T1000 (cell line): Measurements from ENCODE around the gene TMEM132C.

Experiments
- DNase-seq: peaks from one replicate; lab custom pipeline; 2025; ENCODE audit warnings: mixed read lengths; lab: John Stamatoyannopoulos, UW

TMEM132C gene

DNA sequence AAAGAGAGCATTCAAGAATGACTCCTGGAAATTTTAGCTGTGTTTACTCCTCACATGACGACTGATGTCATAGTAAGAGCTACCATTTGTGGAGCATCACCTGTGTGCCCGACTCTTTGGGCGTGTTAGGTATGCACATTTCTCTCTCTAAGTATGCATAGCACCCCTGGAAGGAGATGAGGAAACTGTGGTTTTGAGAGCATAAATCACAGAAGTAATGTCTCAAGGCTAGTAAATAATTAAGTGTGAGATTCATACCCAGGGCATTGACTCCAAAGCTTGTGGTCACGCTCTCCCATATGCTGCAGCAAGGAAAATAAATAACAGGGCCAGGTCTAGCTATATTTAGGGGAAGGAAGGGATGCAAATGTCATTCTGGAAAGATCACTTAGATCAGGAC lies 340.7 kb downstream of the TMEM132C start:
- DNase-seq: no peak

DNA sequence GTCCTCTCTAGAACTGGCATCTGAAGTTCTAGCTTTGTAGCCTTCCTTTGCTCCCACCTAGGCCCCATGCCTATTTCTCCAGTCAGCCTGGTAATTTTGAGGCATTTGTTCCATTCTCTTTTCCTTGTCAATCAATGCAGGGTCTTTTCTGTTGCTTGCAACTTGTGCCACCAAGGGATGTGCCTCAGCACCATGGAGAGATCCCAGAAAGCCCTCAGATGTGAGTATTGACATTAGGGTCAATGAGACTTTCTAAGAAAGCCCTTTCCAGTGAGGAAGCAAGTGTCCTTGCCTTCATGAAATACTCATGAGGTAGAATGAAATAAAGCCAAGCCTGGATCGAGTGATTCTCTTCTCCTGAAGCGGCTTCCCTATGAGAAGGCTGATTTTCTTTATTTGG lies 342.9 kb downstream of the TMEM132C start:
- no peak for DNase-seq

DNA sequence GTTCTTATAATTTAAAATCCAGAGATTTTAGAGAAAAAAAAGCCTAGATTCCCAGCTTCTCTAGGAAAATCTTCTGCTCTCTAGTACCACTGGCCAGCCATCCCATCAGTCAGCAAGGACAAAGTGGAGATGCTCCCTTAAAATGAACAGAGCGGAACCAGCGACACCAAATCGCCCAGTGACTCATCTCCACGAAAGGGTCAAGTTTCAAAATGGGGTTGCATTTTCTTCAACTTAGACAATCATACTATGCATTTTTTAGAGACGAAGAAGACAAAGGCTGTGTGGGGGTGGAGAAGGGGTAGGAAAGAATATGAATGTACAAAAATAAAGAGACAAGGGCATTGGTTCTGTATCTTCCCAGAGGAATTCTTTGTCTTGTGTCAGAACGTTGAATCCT lies 344.8 kb downstream of the TMEM132C start:
- no peak for DNase-seq

DNA sequence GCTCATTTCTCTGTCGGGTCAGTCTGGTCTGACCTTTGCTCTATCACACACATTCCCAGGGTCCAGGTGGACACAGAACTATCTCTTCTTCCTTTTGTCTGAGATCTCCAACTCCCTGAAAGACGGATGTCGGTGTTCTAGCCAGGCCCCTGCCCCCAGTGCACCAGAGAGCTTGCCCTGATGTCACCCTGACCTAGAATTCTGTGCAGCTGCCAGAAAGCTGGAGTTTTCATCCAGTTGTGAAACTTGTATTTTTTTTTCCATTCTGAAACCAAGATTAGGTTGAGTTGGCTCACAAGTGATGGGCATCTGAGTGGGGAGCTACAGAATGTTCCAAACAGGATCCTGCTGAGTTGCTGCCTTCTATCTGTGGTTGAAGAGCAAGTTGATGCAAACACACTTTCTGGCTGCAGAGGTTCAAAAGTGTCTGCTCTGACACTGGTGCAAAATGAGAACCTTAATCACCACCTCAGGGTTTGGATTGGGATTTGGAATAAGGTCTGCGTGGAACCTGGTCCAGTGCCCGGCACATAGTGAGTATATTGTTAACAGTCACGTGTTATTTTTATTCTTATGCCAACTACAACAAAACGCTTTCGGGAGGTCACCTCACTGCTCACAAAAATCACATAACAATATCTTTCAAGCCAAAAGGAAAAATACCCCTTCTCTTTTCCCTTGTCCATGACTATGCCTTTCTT lies 345.3 kb downstream of the TMEM132C start:
- no peak for DNase-seq

DNA sequence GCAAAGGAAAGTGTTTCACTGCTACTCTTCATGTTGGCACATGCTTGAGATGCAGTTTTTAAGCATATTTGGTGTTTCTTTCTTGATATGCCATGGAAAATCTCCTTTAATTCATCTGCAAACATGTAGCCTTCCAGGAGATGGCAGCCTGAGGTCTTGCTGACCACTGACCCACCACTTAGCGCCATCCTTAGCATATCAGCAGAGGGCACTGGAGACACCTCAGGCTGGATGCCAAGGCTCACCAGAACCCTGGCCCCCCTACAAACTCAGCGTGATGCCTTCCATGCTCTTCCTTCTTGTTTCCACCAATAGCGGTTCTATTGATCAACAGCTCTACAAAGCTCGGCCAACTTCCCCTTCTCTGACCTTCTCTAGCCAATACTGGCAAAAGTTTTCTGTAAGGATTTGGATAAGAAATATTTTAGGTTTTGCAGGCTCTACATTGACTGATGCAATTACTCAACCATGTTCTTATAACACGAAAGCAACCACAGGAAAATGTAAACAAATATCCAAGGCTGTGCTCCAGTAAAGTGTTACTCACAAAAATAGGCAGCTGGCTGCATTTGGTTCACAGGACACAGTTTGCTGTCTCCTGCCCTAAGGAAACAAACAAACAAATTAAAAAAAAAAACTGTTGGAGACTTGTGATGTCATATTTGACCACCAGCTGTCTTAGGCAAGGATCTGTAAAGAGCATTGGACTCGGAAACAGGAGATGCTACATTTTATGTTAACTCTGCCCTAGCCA lies 347.0 kb downstream of the TMEM132C start:
- DNase-seq: no peak

DNA sequence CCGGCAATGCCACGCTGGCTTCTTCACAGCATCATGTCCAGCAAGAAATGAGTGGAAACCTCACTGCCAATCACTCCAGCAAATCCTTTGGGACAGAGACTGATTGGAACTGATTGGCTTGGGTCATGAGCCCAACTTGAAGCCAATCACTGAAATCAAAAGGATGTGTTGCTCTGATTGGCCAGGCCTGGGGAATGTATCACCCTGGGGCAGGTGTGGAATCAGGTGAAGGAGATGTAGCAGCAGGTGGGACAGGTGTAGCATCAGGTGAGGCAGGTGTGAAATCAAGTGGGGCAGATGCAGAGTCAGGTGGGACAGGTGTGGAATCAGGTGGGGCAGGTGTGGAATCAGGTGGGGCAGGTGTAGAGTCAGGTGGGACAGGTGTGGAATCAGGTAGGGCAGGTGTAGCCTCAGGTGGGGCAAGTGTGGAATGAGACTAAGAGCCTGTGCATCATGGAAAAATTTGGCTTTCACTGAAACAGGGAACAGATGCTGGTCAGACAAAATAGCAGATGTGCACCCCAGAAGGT lies 350.4 kb downstream of the TMEM132C start:
- DNase-seq: no peak

DNA sequence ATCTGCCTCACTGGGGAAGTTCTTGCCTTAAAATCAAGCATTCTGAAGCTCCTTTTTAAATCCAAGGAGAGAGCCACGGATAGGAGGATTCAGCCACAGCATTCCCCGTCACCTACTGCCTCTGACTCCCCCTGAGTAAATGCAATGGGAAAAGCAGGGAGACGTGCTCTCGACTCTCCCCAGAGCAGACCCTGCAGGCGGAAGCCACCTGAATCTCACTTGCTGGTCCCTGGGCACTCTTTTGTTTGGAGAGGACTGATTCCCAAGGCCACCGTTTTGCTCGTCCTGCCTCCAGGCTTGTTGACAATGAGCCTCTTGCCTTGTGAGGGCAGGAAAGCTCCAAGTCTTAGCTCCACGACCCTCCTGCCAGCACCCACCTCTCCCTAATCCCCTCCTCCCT lies 352.3 kb downstream of the TMEM132C start:
- no peak for DNase-seq

DNA sequence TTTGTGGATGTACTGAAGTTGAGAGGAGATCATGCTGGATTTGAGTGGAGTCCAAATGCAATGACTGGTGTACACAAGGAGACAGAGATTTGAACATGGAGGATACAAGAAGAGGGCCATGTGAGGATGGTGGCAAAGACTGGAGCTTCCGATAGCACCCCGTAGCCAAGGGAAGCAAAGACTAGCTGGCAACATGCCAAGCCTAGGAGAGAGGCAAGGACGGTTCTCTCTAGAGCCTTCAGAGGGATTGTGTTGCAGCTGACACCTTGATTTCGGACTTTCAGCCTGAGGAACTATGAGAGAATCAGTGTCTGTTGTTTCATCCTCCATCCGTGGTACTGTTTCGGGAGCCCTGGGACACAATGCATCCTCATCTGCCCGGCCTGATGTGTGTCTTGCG lies 354.3 kb downstream of the TMEM132C start:
- no peak for DNase-seq

DNA sequence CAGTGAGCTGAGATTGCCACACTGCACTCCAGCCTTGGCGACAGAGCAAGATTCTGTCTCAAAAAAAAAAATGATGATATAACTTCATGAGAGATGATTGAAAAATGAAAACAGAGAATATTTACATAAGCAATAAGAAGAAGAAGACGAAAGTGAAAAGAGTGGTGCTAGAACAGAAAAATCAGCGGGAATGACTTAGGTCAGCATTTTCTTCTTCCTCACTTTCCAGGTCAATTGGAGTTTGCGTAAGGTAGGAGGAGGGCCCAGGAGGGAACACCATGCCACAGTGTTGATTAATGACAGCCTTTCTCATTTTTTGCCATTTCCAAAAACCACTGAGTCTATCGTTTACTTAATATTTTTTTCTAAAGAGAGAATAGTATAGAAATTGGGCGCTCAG lies 356.8 kb downstream of the TMEM132C start:
- DNase-seq: no peak

DNA sequence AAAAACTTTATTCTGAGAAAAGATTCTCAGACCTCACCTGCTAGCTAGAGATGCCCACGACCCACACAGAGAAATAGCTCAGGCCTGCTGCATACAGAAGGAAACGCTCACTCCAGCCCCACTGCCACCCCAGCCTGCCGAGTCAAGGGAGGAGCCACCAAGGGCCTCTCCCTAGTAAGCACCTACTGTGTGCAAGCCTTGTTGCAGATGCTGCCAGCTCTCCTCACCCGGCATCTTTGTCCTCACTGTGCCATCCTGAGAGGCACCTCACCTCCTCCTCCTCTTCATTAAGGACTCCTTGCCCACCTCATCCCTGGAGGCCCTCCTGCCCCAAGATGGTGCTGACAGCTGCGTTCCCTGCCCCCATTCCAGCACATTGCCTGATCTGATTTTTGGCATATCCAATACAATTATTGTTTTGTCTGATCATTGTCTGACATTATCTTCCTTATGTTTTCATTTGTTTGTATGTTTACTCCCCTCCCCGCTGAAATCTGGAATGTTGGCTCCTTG lies 359.9 kb downstream of the TMEM132C start:
- DNase-seq: no peak

DNA sequence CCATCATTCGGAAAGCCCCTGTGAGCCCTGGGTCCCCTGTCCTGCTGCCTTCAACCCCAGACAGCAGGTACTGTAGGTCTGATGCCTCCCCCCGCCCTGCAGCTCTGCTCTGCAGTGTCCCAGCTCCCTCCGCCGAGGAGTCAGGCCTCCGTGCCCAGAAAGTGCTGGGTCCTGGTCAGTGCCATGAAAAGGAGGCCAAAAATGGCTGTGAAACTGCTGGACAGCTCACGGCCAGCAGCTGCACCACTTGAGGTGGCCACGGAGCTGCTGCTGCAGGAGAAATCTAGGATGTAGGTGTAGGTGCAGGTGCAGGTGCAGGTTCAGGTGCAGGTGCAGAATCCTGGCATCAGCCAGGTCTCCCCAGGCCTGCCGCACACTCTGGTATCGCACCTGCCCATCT lies 360.7 kb downstream of the TMEM132C start:
- DNase-seq: no peak

DNA sequence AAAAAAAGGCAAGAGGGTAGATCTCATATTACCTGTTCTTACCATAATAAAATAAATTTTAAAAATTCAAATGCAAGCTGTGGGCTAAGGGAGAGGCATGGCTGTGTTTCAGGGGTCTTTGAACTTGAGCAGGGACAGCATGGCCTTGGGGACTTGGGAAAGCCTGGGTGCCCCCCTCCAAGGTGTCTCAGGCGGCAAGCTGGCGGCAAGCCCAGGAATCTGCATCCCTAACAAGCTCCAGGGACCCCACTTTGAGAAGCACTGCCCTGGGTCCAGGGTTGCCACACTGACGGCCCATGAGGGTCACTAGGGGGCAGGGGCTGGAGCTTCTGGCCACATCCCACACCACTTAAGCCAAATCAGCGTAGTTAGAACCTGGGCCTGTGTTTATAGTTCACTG lies 363.0 kb downstream of the TMEM132C start:
- no peak for DNase-seq

DNA sequence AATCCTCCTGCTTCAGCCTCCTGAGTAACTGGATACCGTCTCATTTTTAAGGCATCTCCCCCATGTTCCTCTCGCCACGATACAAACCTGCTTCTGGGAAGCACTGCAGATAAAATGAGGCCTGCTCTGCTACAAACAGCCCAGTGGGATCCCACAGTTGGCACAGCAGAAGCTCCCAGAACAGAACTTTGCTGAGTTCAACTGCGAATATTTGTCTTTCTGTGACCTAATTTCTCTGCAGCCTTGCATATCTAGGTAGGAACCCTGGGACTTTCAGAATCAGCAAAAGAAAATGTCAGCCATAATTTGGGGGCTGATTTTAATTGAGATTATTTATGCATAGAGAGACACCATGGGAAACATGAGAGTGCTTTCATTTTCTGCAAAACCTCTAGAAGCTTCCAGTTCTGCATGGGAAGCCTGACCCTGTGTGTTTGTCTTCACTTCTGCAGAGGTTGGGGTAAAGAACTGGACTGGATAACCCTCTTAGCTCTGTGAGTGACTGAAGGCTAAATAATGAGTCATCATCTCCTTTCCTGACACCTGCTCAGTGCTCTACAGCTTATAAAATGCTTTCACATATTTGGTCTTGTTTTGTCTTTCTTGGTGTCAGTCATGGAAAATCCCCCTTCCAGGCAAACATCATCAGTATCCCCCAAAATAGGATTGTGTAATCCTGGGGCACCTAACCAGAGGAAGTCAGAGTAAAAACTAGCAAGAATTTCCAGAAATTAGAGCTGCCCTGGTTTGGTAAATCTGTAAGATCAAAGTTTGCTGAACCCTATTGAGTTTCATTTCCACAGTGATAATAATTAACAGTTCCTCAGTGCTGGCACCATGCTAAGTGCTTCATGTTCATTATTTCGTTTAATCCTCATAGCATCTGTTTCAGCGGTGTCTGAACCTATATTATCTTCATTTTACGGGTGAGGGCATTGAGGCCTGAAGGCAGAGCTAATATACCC lies 371.0 kb downstream of the TMEM132C start:
- DNase-seq: no peak

DNA sequence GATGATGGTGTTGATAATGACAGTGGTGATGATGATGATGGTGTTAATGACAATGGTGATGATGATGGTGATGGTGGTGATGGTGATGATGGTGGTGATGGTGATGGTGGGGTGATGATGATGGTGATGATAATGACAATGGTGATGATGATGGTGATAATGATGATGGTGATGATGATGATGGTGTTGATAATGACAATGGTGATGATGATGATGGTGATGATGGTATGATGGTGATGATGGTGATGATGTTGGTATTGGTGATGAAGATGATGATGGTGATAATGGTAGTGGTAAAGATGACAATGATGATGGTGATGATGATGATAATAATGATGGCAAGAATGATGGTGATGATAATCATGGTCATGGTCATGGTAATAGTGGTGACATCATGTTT lies 372.1 kb downstream of the TMEM132C start:
- no peak for DNase-seq

DNA sequence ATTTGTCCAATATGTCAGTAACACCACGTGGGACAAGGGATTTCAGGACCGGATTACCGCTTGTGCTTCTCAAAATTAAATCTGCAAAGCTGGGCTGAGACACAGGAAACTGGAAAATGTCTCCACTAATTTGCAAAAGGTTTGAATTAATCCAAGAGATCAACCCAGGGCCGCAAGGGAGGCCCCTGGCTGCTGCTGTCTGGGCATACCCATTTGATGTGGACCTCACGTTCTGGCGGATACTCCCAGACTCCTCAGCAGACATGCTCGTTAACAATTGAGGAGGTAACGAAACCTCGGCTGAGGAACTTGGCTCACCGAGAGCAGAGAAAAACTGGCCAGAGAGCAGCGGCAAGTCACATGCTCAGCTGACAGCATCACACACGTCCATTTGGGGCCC lies 376.2 kb downstream of the TMEM132C start:
- DNase-seq: no peak

DNA sequence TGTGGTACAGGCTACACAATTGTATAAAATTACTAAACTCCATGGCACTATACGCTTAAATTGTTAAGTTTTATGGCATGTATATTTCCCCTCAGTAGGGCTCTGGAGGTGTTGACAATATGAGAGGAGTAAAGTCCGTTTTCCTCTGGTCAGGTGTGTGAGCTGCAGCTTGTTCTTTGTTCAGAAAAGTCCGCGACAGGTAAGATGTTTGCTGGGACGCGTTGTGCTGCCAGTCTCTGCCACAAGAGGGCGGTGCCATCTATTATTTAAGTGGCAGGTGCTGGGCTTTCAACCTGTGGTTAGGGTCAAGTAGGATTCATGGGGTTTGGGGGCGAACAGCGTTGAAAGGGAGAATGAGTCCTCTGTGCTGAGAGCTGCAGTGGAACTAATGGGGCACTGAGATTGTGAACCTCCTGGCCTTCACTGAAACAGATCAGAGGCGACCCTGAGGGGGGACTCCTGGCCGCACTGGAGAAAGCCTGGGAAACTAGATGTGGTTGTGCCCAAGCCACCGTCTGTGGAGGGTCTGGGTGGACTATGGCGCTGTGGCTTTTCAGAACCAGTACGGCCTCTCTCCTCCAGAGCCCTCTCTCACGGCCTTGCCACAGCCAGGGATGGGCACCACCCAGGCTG lies 377.8 kb downstream of the TMEM132C start:
- no peak for DNase-seq

DNA sequence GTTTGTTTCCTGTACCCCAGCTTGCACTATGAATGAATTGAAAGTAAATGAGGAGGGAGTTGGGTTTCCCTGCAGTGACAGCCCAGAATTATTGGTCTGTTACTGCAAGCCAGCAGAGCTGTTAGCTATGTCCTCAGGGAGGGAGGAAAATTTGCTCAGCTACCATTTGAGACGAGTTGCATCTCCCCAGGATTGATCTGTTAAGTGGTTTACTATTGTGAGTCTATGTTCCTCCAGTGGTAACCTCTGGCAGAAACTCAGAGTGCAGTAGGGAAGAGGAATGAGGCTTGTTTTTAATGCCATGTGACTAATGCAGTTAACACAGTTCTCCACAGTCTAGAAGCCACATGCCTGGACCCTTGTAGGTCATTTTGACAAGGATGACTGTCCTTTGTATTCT lies 382.9 kb downstream of the TMEM132C start:
- no peak for DNase-seq

DNA sequence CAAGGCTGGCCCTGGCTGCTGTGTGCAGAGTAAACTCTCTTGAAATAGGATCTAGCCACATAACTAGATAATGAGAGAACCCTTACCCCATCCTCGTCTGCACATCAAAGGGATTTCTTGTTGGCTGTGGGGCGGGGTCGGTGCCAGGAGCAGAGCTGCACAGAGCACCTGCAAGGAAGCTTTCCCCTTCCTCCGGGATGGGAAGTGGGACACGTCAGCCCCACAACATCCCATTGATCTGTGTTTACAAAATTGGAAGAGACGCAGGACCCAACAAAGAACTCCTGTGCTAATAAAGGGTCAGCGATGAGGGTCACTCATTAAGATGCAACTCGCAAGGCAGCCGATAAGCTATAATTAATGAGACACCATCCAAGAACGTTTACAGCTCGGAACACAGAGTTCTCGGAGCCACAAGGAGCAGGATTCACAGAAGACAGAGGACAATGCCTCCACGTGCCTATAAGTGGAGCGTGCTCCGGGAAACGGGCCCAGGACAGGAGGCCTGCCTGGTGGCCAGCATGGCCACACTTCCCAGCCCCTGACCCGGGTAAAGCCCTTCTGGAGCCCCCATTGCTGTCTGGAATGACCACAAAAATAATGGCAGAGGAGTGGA lies 385.3 kb downstream of the TMEM132C start:
- no peak for DNase-seq

DNA sequence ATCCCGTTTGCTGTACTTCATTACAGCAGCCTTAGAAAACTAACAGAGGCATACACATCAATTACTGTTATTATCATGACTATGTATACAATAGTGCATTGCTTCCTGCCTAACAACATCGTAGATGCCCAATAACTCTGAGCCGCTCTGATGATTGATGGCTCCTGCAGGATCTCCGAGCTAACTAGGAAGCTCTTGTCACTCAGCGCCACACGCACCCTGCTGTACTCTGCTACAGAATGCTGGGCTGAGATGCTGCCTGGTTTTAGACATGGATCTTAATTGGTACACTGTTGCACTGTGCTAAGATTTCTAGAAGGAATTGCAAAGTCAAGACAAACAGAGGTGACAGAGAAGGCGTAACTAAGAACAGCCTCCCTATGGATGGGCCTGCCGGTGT lies 387.5 kb downstream of the TMEM132C start:
- no peak for DNase-seq

DNA sequence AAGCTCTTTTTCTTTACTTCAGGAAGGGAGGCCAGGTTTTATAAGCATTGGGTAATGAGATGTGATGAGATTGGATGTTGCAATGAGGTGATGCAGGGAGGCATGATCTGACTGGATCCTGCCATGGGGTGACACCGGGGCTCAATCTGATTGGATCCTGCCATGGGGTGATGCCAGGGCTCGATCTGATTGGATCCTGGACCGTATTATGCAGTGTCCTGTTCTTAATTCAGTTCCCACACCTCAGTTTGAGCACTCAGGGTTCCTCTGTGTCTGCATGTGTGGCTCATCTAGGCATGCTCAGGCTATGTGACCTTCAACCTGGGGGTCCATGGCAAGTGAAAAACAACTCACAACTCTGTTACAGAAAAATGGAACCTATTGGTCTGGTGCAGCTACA lies 390.4 kb downstream of the TMEM132C start:
- DNase-seq: no peak

DNA sequence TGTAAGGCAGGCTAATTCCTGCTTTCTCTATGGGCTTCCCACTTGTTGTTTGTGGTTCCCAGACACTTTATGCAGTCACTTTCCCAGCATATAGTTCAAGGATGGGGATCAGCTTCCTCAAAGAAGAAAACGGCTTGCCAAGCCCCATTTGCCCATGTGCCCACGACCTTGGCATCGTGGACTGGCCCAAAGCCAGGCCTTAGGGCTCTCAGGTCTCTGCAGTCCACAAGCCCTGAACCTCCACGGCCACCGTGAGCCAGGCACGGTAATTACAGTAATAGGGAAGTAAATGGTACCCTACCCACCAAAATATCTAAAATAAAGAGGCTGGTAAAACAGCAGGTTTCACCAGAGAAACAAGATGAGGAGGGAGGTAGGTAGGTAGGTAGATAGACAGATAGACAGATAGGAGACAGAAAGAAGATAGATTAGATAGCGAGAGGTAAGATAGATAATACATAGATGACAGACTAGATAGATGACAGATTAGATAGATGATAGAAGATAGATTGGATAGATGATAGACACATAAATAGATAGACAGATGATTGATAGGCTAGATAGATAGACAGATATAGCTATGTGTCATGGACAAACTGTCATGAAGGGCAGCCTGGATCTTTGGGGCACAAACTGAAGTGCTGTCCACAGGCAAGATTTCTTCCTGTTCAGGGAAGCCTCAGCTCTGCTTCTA lies 393.7 kb downstream of the TMEM132C start:
- DNase-seq: no peak
